Measurements from ENCODE around the gene TBC1D21. TPM values are rescaled to one million over a fixed set of nuclear protein-coding genes. Genes with fewer than 3 reads are reported as not detected.

TBC1D21 gene
- total RNA-seq, 4 donors from 2014 or later: not detected

DNA sequence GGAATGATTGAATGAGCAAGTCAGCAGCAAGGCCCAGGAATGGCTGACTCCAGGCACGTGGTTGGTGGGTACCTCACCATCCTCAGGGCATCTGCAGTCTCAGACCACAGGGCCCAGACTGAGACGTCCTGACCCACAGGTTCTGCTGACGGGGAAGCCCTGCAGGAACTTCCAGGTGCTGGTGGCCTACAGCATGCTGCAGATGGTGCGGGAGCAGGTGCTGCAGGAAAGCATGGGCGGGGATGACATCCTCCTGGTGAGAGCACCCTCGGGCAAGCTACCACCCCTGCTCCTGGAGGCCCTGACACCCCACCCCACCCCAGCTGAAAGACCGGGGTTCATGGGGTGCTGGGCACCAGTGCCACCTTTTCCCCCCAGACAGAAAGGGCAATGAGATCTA, 14.1 kb downstream of the TBC1D21 start:
- Histone ChIP-seq H3K36me3 (no peaks in the 10 kb centered on the region), H3K9me3 (no peaks in the 10 kb centered on the region), H3K4me1 (no peaks in the 10 kb centered on the region), H3K27me3 (peaks cover 12% of the 10 kb centered on the region), H3K4me3 (no peak overlapping the region), H3K27ac (no peak overlapping the region)
- ATAC-seq: no peak
- WGBS, 2 donors (ENCODE audit: low coverage in 1 of 2): 89% methylated on average over 4 of the region's 7 CpGs; no CpG with 5 or more reads in 1 of the 2 donors
- TF ChIP-seq POLR2A (IDR thresholded peaks at IDR 0.05): no peak
- TF ChIP-seq, protein P1, sequence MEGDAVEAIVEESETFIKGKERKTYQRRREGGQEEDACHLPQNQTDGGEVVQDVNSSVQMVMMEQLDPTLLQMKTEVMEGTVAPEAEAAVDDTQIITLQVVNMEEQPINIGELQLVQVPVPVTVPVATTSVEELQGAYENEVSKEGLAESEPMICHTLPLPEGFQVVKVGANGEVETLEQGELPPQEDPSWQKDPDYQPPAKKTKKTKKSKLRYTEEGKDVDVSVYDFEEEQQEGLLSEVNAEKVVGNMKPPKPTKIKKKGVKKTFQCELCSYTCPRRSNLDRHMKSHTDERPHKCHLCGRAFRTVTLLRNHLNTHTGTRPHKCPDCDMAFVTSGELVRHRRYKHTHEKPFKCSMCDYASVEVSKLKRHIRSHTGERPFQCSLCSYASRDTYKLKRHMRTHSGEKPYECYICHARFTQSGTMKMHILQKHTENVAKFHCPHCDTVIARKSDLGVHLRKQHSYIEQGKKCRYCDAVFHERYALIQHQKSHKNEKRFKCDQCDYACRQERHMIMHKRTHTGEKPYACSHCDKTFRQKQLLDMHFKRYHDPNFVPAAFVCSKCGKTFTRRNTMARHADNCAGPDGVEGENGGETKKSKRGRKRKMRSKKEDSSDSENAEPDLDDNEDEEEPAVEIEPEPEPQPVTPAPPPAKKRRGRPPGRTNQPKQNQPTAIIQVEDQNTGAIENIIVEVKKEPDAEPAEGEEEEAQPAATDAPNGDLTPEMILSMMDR (IDR thresholded peaks at IDR 0.05): no peak
- TF ChIP-seq EP300 (IDR thresholded peaks at IDR 0.05): no peak

DNA sequence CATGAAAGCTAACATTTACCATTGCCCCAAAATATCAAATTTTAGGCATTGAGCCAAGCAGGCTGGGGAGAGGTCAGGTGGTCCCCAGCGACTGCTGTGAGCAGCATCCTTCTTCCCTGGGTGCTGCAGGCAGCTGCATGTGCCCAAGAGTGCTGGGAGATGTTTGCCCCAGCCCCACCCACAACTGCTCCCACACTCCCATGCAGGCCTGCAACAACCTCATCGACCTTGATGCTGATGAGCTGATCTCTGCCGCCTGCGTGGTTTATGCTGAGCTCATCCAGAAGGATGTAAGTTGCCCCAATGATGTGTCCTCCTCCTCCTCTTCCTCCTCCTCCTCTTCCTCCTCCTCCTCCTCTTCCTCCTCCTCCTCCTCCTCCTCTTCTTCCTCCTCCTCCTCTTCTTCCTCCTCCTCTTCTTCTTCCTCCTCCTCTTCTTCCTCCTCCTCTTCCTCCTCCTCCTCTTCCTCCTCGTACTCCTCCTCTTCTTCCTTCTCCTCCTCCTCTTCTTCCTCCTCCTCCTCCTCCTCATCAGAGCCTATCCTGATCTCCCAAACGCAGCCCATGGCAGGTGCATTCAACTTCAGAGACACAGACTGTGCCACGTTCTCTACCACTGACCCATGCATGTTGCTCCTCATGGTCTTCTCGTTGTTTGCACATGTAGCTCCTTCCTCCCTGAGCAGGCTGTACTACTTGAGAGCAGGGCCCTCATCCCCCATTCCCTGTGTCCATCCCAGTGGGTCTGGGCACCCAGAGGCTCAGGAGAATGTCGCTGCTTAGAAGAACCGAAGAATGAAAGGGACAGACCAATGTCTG, 15.1 kb downstream of the TBC1D21 start:
- Histone ChIP-seq H3K9me3 (no peaks in the 10 kb centered on the region), H3K36me3 (no peaks in the 10 kb centered on the region), H3K27me3 (peaks cover 6% of the 10 kb centered on the region), H3K27ac (no peak overlapping the region), H3K4me1 (no peaks in the 10 kb centered on the region), H3K4me3 (no peak overlapping the region)
- no peak for ATAC-seq
- TF ChIP-seq, protein P1 (IDR thresholded peaks at IDR 0.05): no peak
- TF ChIP-seq POLR2AphosphoS5 (IDR thresholded peaks at IDR 0.05) (no peak), POLR2A (IDR thresholded peaks at IDR 0.05) (no peak), EP300 (IDR thresholded peaks at IDR 0.05) (no peak)
- WGBS, 2 donors (ENCODE audit: low coverage in 1 of 2): 70 to 88% methylated on average over 3 to 5 of the region's 10 CpGs

DNA sequence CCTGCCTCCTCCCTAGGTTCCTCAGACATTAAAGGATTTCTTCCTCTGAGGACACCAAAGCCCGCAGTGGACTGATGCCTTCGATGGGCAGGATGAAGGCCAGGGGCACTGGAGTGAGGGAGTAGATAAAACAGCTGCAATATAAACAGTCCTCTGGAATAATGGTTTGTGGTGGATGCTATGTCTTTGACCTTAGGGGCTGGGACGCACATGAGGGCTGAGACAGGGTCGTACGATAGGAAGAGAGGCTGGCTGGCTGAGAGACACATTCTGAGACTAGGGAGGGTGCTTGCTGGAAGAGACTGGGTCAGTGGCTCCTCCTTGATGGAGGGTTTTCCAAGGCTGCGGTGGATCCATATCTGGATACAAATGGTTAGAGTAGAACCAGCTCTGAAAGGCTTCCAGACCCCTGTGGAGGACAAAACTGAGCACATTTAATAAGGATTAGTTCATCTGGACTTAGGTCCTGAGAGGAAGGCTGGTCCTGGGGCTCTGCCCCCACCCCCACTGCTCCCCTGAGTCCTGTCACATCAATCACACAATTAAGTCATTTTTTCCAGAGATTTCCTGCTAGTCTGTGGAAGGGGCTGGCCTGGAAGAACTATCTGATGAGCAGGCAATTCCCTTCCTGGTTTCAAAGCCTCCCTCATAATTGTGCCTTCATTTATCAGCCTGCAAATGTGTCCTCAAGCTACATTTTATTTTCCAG, 15.8 kb downstream of the TBC1D21 start:
- H3K9me3 ChIP-seq: no peaks in the 10 kb centered on the region
- H3K36me3 ChIP-seq: no peaks in the 10 kb centered on the region
- H3K27ac ChIP-seq: no peak overlapping the region
- H3K4me3 ChIP-seq: no peak overlapping the region
- WGBS, 2 donors (ENCODE audit: low coverage in 1 of 2): 27 to 61% methylated on average over 3 to 4 of the region's 6 CpGs
- H3K4me1 ChIP-seq: no peaks in the 10 kb centered on the region
- ATAC-seq: no peak
- TF ChIP-seq, protein P1 (IDR thresholded peaks at IDR 0.05): no peak
- TF ChIP-seq POLR2AphosphoS5 (IDR thresholded peaks at IDR 0.05) (no peak), EP300 (IDR thresholded peaks at IDR 0.05) (no peak), POLR2A (IDR thresholded peaks at IDR 0.05) (no peak)
- peaks cover 6% of the 10 kb centered on the region for H3K27me3 ChIP-seq

DNA sequence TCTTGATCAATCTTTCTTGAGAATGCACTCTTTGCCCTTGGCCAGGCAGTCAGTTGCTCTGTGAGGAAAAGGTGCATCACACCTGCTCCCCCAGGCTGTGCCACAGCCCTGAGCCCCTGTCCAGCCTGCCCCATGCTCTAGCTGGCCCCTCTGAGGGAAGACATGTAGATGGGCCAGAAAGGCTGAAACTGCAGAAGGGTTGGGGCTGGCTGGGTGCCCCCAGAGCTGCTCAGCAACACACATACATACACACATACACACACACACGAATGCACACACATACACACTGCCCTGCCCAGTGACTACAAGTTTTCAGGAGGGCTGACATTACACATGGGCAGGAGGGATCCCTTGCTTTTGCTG, 16.4 kb downstream of the TBC1D21 start:
- Histone ChIP-seq H3K4me3 (no peak overlapping the region), H3K27ac (no peak overlapping the region), H3K27me3 (peaks cover 6% of the 10 kb centered on the region), H3K36me3 (no peaks in the 10 kb centered on the region), H3K9me3 (no peaks in the 10 kb centered on the region), H3K4me1 (no peaks in the 10 kb centered on the region)
- TF ChIP-seq EP300 (IDR thresholded peaks at IDR 0.05) (no peak), POLR2A (IDR thresholded peaks at IDR 0.05) (no peak)
- WGBS, 2 donors (ENCODE audit: low coverage in 1 of 2): 60% methylated on average over 1 of the region's 1 CpG; no CpG with 5 or more reads in 1 of the 2 donors
- ATAC-seq: no peak

DNA sequence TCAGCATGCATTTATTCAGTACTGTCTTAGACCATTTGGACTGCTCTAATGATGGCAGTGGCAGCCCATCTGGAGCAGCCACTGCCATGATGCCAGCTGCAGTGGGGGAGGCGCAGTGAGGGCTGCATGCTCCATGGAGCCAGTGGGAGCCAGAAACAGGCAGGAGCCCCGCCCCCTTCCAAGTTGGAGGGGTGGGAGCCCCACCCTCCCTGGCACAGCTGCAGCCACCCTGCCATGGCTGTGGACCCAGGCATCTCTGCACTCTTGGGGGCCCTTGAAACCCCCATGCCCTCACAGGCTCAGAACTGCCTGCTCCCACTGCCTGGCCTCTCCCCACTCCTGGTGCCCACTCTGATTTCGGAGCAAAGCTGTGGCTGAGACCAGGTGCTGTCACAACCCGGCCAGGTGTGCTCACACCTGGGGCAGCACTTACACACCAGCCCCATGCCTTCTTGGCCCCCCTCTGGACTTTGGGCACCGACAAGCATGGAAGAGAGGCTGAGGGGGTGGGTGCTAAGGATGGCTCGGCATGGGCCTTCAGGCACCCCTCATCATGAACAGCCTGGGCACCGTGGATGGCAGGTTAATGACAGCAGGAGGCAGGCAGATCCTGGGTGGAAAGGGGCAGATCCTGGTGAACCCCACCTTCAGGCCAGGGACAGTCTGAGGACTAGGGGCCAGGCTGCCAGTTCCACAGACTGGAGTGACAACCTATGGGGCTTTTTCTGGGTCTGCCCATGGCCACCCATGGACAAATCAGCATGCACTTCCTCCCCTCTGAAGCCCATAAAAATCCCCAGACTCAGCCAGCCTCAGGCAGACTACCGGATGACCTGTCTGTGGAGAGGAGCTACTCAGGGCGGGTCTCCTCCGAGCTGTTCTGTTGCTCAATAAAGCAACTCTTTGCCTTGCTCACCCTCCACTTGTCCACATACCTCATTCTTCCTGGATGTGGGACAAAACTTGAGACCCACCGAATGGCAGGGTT, 18.3 kb downstream of the TBC1D21 start:
- WGBS, 2 donors (ENCODE audit: low coverage in 1 of 2): 33% methylated on average over 3 of the region's 11 CpGs; no CpG with 5 or more reads in 1 of the 2 donors
- ATAC-seq: no peak
- H3K27ac ChIP-seq: no peak overlapping the region
- TF ChIP-seq POLR2A (IDR thresholded peaks at IDR 0.05): no peak
- TF ChIP-seq, protein P1 (IDR thresholded peaks at IDR 0.05): no peak
- no peak for TF ChIP-seq EP300 (IDR thresholded peaks at IDR 0.05)
- TF ChIP-seq POLR2AphosphoS5 (IDR thresholded peaks at IDR 0.05): no peak
- H3K4me1 ChIP-seq: no peaks in the 10 kb centered on the region
- H3K4me3 ChIP-seq: no peak overlapping the region
- H3K27me3 ChIP-seq: peaks cover 6% of the 10 kb centered on the region
- no peaks in the 10 kb centered on the region for H3K9me3 ChIP-seq
- no peaks in the 10 kb centered on the region for H3K36me3 ChIP-seq

Measured in gastroesophageal sphincter (tissue), 4 donors.